ENCODE data around the gene VSIG2.

Gene VSIG2

GRCh38 chr11:124749912-124750311 is 2.1 kb downstream of the VSIG2 start:
- in situ Hi-C loops (cut with MboI; ENCODE audit: low sequenced_read_pairs) = loop anchor here (10.0 kb wide), 1 partner anchor 75 kb away; the partner anchor contains the start of genes SIAE and SPA17

DNA sequence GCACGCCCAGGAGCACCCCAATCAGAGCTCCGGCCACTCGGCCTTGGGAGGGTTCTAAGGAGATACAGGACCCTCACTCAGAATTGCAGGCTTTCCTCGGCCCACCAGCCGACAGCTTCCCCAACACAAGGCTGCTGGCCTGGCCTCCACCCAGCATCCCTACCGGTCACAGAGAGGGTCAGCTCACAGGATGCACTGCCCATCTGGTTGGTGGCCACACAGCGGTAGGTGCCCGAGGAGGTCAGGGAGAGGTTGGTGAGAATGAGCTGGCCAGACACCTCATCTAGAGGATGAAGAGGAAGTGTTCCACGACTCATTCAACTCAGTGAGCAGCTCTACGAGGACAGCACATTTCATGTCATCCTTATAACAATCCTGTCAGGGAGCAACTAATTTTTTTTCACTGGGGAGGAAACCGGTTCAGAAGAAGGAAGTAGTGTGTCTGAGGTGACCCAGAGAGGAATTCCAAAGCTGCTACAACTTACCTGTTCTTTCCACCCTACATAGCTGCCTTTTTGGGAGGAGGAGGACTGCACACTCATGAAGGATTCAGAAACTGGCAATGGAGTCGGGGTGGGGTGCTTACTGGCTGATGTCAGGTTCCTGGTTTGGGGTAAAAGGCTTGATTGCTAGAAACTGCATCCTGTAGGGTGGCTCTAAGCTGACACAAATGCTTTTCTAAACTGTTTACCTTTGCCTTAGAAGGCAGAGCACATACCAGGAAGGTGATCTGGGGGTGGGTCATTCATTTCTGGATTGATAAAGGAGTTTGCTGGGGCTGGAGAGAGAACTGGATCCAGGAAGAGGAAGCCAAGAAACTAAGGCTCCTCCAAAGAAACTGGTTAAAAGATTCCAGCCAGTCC is 3.3 kb downstream of the VSIG2 start:
- in situ Hi-C loops (cut with MboI; ENCODE audit: low sequenced_read_pairs) = loop anchor here (10.0 kb wide), 1 partner anchor 74 kb away; the partner anchor contains the start of genes SIAE and SPA17

GRCh38 chr11:124748100-124748418 is 4.0 kb downstream of the VSIG2 start:
- in situ Hi-C loops (cut with MboI; ENCODE audit: low sequenced_read_pairs) = loop anchor here (10.0 kb wide), 1 partner anchor 73 kb away; the partner anchor contains the start of genes SIAE and SPA17

DNA sequence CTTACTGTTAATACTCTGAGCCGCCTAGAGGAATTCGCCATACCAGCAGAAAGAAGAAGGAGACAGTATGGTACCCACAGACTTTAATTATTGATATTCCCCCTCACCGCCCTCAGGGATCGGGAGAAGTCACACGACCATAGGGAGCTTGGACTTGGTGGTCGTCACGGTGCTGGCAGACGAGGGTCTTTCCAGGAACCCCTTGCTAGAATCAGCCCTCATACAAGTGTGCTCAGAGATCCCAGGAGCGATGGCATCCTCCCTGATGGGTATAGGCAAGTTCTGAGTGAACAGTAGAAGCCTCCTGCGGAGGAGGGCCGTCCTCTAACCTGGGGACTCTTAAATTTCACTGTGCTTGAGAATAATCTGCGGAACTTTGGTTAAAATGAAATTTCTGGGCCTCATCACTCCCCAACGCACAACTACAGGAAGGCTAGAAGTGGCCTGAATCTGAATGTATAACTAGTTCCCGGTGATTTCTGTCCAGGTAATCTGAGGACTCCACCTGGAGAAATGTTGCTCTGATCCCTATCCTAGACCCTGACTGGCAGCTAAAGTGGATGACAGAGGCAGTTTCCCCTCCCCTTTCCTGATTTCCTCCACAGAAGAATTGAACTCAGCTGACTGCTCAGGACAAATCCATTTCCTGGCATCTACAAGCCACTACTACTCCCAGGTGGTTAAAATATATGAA is 4.5 kb downstream of the VSIG2 start:
- in situ Hi-C loops (cut with MboI; ENCODE audit: low sequenced_read_pairs) = loop anchor here (10.0 kb wide), 1 partner anchor 73 kb away; the partner anchor contains the start of genes SIAE and SPA17

DNA sequence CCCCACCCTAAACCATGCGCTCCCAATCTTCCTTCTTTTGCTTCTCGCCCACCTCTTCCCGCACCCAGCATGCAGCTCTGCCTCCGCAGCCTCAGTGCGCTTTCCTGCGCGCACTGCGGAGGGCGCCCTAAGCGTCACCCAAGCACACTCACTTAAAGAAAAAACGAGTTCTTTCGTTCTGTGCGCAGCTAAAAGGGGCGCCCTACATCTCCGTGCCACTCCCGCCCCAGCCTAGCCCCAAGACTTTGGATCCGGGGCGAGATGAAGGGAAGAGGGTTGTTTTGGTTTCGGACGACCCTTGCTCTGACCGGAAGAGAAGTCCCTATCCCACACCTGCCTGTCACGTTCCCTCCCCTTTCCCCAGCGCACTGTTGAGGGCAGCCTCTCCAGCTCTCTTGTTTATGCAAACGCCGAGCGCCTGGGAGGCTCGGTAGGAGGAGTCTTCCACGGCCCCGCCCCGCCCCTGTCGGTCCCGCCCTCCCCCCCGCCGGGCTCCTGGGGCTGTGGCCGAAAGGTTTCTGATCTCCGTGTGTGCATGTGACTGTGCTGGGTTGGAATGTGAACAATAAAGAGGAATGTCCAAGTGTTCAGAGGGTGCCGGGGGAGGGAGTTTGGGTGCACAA is 5.3 kb downstream of the VSIG2 start:
- in situ Hi-C loops (cut with MboI; ENCODE audit: low sequenced_read_pairs) = loop anchor here (10.0 kb wide), 1 partner anchor 72 kb away; the partner anchor contains the start of genes SIAE and SPA17

DNA sequence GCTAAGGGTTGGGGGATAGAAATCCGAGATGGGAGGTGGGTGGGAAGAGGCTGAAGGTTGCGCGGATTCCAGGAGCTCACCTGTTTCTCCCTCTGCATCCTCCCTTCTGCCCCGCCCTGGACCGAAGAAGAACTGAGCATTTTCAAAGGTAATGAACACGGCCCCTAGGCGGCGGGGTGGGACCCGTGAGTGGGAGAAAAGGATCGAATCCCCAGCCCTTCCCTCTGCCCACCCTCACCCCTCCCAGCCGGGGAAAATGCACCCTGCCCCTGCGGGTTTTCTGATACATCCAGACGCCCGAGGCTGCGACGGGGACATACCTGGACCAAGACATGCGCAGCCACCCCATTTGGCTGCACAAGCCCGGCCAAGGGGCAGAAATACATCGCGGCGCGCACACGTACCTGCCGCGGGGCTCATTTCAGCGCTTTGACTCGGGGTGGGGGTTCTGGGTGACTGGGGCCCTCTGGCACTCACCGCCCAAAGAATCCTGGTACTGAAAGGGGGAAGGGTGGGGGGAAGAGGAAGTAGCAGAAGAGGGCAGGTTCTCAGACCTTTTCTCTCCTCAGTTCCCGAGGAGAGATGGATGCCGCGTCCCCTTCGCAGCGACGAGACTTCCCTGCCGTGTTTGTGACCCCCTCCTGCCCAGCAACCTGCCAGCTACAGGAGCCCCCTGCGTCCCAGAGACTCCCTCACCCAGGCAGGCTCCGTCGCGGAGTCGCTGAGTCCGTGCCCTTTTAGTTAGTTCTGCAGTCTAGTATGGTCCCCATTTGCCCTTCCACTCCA is 6.0 kb downstream of the VSIG2 start:
- in situ Hi-C loops (cut with MboI; ENCODE audit: low sequenced_read_pairs) = loop anchor here (10.0 kb wide), 1 partner anchor 71 kb away; the partner anchor contains the start of genes SIAE and SPA17

- in situ Hi-C loops (cut with MboI; ENCODE audit: low sequenced_read_pairs) = loop anchor here (10.0 kb wide), 1 partner anchor 71 kb away; the partner anchor contains the start of genes SIAE and SPA17
Measured at GRCh38 chr11:124745270-124745834, 6.7 kb downstream of the VSIG2 start.

GRCh38 chr11:124743050-124743449 is 9.0 kb downstream of the VSIG2 start:
- in situ Hi-C loops (cut with MboI; ENCODE audit: low sequenced_read_pairs) = loop anchor here (10.0 kb wide), 1 partner anchor 68 kb away; the partner anchor contains the start of genes SIAE and SPA17

GRCh38 chr11:124742555-124742954 is 9.5 kb downstream of the VSIG2 start:
- in situ Hi-C loops (cut with MboI; ENCODE audit: low sequenced_read_pairs) = loop anchor here (10.0 kb wide), 1 partner anchor 68 kb away; the partner anchor contains the start of genes SIAE and SPA17

- in situ Hi-C loops (cut with MboI; ENCODE audit: low sequenced_read_pairs) = loop anchor here (10.0 kb wide), 1 partner anchor 66 kb away; the partner anchor contains the start of genes SIAE and SPA17
Measured at GRCh38 chr11:124740277-124740882, 11.7 kb downstream of the VSIG2 start.

GRCh38 chr11:124739479-124740276 is 12.4 kb downstream of the VSIG2 start, which contains the start of gene NRGN:
TSS of gene NRGN (plus strand) at chr11:124739942. CDS start at chr11:124740085, 143 bp downstream.
- in situ Hi-C loops (cut with MboI; ENCODE audit: low sequenced_read_pairs) = loop anchor here (10.0 kb wide), 1 partner anchor 65 kb away; the partner anchor contains the start of genes SIAE and SPA17

DNA sequence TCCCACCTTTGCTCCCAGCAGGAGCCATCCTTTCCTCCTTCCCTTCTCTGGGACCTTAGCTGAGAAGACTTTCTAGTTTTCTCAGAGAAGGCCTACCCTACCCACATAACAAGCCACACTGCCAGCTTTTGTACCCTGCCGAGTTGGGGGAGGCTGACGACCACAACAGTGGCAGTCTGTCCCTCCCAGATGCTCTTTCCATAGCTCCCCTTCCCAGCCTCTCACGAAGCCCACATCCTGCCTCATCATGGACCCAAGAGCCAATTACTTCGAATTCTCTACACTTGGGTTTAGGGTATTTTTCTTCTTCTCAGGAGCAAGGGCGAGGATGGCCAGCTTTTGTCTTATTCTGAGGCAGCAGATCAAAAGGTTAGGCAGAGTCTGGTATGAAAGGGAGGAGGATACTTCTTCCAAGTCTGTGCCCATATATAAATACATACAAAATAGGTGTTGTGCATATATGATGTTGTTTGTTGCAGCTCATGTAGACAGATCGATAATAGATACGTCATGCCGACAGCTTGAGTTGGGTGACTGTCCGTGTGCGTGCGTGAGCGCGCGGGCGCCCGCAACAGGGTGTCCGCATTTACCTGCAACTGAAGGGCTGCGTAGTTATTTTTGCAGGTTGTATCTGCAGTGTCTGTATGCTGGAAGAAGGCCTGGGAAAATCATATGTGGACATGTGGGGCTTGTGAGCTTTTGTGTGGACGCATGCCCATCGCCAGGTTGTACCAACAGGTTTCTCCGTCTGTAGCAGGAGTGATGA is 13.2 kb downstream of the VSIG2 start:
- in situ Hi-C loops (cut with MboI; ENCODE audit: low sequenced_read_pairs) = no loop called here

DNA sequence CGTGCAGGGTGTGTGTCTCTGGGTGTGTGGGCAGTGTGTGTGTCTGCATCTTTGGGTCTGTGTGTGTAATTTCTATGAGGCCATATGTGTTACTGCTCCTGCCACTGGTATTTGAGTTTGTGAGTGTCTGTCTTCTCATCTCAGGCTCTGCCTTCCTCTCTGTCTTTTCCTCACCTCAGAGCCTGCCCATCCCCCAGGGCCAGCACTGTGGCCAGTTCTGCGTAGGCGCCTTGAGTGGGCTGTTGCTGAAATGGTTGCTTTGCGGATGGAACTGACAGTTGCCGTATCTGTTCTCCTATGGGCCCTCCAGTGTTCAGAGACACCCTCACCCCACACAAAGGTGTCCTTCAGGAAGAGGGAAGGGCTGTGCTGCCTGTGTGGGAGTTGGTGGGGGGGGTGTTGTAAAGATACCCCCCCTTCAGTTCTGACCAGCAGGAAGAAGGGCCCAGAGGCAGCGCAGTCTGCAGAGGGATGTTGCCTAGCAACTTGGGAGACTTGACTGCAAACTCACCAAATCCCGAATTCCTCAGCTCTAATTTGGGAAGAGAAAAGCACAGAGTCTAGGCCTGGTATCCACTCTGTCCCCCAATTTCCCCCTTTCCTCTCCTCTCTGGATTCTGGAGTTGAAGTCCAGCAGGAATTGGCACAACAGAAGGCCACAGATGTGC is 14.3 kb downstream of the VSIG2 start:
- in situ Hi-C loops (cut with MboI; ENCODE audit: low sequenced_read_pairs) = no loop called here

DNA sequence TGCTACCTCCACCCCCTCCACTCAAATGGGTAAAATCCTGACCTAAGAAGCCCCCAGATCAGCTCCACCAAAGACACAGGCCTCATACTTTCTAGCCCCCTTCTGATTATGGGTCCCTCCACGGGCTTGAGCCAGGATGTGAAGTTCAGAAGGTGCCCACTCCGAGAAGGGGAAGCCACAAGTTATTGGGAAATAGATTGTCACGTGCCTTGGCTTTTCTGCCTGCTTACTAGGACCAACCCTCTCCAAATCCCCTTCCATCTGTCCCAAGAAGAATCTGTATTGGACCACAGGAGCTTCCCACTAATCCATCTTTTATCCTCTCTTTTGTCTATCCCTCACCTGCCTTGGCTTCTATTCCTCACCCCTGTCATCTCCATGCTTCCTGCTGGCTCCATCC is 15.3 kb downstream of the VSIG2 start:
- in situ Hi-C loops (cut with MboI; ENCODE audit: low sequenced_read_pairs) = no loop called here

GRCh38 chr11:124732230-124732629 is 19.8 kb downstream of the VSIG2 start:
- in situ Hi-C loops (cut with MboI; ENCODE audit: low sequenced_read_pairs) = no loop called here

GRCh38 chr11:124729571-124729970 is 22.5 kb downstream of the VSIG2 start:
- in situ Hi-C loops (cut with MboI; ENCODE audit: low sequenced_read_pairs) = no loop called here

DNA sequence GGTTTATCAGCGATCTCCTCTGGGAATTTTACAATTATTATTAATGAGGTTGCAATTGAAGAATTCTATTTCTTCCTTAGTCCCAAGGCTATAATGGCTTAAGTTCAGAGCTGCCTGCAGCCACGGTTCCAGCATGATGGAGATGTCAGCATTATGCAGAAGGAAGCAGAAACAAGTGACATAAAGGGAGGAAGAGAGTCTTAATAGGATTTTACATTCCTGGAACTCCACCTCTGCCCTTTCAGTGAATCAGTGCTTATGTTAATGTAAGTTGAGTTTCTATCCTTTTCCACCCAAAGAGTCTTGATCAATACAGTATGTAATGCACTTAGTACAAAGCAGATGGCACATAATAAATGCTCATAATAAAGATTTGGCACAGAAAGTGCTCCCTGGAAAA is 23.9 kb downstream of the VSIG2 start:
- in situ Hi-C loops (cut with MboI; ENCODE audit: low sequenced_read_pairs) = no loop called here
